ENCODE data around the gene SZRD1. TPM values are rescaled to one million over a fixed set of nuclear protein-coding genes. Genes with fewer than 3 reads are reported as not detected.

The SZRD1 gene
- total and polyA plus RNA-seq, 9 of the 15 experiments (the other 6 are each of a cell fraction or from before 2014, with no cell fraction given), result 3.9 to 149 (median 82.5) TPM

GRCh38 chr1:16366722-16367257 lies at the start of gene SZRD1 (continued):
- TF ChIP-seq ZFP91 (CRISPR knock-in tag; IDR thresholded peaks at IDR 0.05), result no peak
- TF ChIP-seq KLF1 (tag; IDR thresholded peaks at IDR 0.05), result peak; percentile 80
- no peak for TF ChIP-seq RFX7 (CRISPR knock-in tag; IDR thresholded peaks at IDR 0.05)
- TF ChIP-seq PRPF4 (IDR thresholded peaks at IDR 0.05; ENCODE audit: insufficient read depth, low read depth, low read length, poor library complexity, severe bottlenecking), result no peak
- TF ChIP-seq NFATC3 (IDR thresholded peaks at IDR 0.05), result peak; percentile 18; the same call in 1 of the 2 replicates
- peak in 1 of 2 experiments; percentile 69; a peak in 2 of 4 replicates for TF ChIP-seq ZMIZ1 (IDR thresholded peaks at IDR 0.05; ENCODE audit: low read depth in 2 of 2, low read length in 2 of 2)
- TF ChIP-seq BACH1 (tag; IDR thresholded peaks at IDR 0.05), result peak; percentile 88; the same call in 1 of the 2 replicates
- TF ChIP-seq ZNF316 (IDR thresholded peaks at IDR 0.05), result peak; percentile 69
- TF ChIP-seq ZNF77 (CRISPR knock-in tag; IDR thresholded peaks at IDR 0.05), result no peak
- no peak for TF ChIP-seq HDAC8 (tag; IDR thresholded peaks at IDR 0.05)
- no peak for TF ChIP-seq WHSC1 (IDR thresholded peaks at IDR 0.05; ENCODE audit: low read length)
- TF ChIP-seq, protein P1, sequence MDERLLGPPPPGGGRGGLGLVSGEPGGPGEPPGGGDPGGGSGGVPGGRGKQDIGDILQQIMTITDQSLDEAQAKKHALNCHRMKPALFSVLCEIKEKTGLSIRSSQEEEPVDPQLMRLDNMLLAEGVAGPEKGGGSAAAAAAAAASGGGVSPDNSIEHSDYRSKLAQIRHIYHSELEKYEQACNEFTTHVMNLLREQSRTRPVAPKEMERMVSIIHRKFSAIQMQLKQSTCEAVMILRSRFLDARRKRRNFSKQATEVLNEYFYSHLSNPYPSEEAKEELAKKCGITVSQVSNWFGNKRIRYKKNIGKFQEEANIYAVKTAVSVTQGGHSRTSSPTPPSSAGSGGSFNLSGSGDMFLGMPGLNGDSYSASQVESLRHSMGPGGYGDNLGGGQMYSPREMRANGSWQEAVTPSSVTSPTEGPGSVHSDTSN (CRISPR knock-in tag; IDR thresholded peaks at IDR 0.05; ENCODE audit: low read depth), result no peak
- TF ChIP-seq, protein P1 (tag; conservative IDR thresholded peaks at IDR 0.05; ENCODE audit: low read depth), result no peak
- TF ChIP-seq MXI1 (IDR thresholded peaks at IDR 0.05; ENCODE audit: low read depth, low read length), result peak; percentile 65; the same call in 1 of the 2 replicates
- peak; percentile 68; the same call in 1 of the 2 replicates for TF ChIP-seq ZNF592 (IDR thresholded peaks at IDR 0.05)
- no peak for TF ChIP-seq HOXB6 (CRISPR knock-in tag; IDR thresholded peaks at IDR 0.05; ENCODE audit: borderline replicate concordance)
- TF ChIP-seq GABPB2 (CRISPR knock-in tag; conservative IDR thresholded peaks at IDR 0.05), result no peak
